GM08714 (cell line): Measurements from ENCODE around the gene RBP5.

Experiments used
- H3K4me3 ChIP-seq: fragments of 200-500 bp; sonication (Bioruptor generic); 2 replicates; pipeline ENCODE4 v1.5.1; 2014; ENCODE audit warnings: mild to moderate bottlenecking, low read length, inconsistent platforms
- ZNF274 ChIP-seq: IDR thresholded peaks from 2 replicates; pipeline ENCODE4 v1.6.1; 2012; ENCODE audit warnings: mild to moderate bottlenecking, low read depth, low read length

RBP5 gene

DNA sequence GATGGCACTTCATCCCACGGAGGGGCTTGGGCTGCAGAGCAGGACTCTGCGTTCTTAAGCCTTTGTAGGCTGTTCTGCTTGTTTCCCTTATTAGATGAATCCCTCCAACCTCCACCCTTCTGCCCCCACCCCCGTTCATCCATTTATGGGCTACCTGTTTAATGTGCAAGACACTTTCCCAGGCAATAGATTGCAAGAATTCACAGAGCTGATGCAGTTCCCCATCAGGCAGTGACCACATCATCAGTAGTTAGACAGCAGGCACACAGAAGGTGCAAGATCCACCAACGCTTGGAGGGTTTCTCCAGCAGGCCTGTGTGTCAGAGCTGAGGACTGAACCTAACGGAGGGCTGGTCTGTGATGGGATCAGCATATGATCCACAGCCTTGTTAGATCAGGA, 35.2 kb downstream of the RBP5 start:
- no peak overlapping the region for H3K4me3 ChIP-seq
- no peak for TF ChIP-seq ZNF274

DNA sequence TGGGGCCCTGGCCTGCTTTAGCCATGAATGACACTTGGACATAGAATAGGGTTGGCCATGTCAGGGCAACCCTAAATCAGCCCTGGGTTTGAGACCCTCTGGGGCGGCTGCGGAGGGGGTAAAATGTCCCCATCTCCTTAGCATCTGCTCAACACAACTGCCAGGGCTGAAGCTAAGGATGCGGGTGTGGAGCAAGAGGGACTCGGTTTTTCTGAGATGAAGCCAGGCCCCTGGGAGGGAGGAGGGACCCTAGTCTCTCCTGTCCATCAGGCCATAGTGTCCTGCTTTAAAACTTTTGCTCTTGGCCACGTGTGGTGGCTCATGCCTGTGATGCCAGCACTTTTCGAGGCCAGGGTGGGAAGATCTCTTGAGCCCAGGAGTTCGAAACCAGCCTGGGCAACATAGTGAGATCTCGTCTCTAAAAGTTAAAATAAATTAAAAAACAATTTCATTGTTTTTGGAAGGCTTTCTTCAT, 35.7 kb downstream of the RBP5 start:
- no peak overlapping the region for H3K4me3 ChIP-seq
- TF ChIP-seq ZNF274 = no peak

- H3K4me3 ChIP-seq = peak within 1 kb of the TSS; percentile 61; the same call in 1 of the 2 replicates
- no peak for TF ChIP-seq ZNF274
These were observed 36.3 kb downstream of the RBP5 start, which contains the start of gene C1R for GRCh38 chr12:7092229-7092985. C1R (minus strand) TSS chr12:7092445; CDS start chr12:7092388, 57 bp downstream.

DNA sequence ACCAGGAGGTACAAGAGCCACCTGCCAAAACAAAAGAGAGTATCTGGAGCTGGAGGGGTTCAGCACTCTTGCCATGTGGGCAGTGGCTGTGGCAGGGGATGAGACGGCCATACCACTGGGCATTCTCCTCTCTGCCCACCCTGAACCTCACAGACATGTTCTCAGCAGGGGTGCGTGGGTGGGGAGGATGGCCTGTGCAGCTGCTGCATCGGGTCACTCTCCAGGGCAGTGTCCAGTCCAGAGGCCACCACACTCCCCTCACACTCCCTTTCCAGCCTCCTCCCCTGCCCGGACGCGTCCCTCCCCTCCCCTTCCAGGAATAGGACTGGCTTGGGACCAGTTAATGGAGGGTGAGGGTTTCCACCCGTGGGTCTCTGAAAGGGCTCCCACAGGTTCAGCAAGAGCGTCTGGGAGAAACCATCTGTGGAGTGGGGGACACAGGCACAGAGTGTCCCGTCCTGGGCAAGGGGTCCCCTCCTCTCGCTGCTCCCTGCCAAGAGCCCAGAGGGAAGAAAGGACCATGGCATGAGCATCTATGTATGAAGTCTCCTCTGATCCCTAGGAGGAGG, 36.9 kb downstream of the RBP5 start:
- TF ChIP-seq ZNF274 = no peak
- H3K4me3 ChIP-seq = peak overlapping the region; percentile 61; the same call in 1 of the 2 replicates

DNA sequence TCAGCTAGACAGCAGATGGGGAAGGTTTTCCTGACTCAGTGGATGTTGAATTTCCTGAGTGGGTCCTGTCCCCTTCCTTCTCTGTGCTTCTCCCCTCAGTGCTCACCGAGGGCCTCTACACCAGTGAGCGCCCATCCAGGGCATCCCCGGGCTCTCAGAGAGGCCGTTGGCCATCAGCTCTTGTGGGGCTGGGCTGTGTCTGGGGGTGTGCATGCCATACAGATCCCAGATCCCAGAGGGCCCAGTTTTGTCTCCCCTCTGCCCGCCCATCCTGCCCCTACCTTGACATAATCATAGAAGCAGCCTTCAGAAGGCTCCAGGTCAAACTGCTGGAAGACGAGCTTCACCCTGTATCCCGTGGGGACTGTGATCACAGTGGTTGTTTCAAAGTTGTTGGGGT, 37.5 kb downstream of the RBP5 start:
- no peak overlapping the region for H3K4me3 ChIP-seq
- TF ChIP-seq ZNF274 = no peak

DNA sequence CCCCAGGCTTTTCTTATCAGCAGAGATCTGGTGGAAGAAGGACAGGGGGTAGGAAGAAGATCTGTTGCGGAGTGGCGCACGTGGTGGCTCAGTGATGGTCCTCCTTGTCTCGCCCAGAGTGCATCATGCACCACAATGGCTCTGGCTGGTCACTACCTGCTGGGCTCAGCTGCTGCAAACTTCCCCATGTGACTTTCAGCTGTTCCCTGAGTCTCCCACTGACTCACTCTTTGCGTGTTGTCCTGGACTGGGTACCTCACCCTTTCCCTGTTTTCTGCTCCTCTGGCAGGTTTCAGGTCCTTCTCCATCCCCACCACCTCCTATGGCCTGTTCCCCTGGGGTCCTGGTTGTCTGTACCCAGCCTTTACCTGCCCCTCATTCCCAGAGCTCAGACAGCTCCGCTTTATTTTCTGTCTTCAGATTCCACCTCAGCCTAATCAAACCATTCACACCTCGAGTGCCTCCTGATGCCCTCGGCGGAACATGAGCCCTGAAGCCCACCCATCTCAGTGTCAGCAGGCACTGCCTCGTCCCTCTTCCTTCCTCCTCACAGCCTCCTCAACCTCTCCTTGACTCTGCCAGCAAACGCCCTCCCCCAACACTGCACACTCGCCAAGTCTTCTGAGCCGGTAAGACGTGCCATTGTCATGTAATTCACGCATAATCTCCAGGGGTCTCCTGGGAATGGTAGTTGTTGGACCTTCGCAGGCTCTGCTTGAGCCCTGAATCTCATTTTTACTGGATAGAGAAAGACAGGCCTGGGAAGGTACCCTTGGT, 38.3 kb downstream of the RBP5 start:
- no peak for TF ChIP-seq ZNF274
- no peak overlapping the region for H3K4me3 ChIP-seq

DNA sequence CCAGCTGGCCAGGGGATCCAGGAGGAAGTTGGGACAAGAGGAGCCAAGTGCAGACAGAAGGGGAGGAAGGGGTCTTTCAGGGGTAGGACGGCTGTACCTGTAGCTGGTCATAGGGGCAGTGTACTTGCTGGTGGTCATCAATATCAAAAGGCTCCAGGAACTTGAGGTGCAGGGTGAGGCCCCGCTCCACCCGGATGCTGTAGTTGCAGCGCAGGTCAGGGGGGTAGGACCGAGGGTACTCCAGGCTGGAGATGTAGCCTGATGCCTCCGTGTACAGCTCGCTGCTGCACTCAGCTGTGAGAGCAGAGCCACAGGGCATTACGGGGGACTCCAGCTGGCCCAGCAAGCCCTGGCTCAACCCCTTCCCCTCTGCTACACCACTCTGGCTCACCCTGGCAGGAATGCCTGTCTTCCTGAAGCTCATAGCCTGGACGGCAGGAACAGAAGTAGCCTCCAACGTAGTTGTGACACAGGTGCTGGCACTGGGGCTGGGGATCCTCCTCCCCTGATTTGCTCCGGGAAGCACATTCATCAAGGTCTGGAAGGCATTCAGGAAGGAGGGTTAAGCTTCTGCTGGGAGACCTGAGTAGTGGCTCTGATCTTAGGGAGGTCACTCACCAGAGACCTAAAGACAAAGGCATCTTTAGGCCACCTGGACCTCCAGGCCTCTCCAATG, 39.4 kb downstream of the RBP5 start:
- no peak for TF ChIP-seq ZNF274
- no peak overlapping the region for H3K4me3 ChIP-seq

DNA sequence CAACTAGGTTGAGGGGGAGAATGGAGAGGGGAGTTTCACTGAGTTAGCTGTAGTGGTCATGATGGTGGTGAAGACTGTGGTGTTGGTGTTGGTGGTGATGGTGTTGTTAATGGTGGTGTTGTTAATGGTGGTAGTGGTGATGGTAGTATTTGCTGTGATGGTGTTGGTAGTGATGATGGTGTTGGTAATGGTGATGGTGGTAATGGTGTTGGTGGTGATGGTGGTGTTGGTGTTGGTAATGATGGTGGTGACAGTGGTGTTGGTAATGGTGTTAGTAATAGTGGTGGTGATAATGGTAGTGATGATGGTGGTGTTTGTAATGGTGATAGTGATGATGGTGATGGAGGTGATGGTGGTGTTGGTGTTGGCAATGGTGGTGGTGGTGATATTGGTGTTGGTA, 45.6 kb downstream of the RBP5 start:
- TF ChIP-seq ZNF274 = no peak

DNA sequence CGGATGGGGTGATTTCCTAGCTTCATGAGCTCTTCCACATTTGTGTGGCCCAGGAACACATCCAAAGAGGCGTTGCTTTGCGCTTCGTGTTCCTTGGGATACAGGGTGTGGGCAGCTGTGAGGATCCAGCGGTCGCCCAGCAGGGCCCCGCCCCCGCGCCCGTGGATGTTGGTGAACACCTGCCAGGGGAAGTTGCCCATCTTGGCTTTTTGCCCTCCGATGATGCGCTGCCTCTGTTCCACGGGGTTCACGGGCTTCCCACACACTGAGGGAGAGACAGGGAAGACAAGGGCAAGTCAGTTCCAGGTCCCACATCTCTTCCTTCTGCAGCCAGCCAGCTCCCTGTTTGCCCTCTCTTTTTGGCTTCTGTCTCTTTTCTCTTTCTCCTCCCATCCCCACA, 47.7 kb downstream of the RBP5 start:
- no peak overlapping the region for H3K4me3 ChIP-seq
- no peak for TF ChIP-seq ZNF274

More for the DNA sequence above, 45.6 kb downstream of the RBP5 start:
- H3K4me3 ChIP-seq = no peak overlapping the region

DNA sequence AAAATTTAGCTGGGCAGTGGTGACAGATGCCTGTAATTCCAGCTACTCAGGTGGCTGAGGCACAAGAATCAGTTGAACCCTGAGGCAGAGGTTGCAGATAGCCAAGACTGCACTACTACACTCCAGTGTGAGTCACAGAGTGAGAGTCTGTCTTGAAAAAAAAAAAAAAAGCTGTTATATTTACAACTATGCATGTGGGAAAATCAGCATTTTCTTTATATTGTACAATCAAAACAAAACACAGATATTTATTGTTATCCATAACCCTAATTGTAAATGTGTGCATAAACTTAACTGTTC, 48.9 kb downstream of the RBP5 start:
- TF ChIP-seq ZNF274 = no peak
- H3K4me3 ChIP-seq = no peak overlapping the region

DNA sequence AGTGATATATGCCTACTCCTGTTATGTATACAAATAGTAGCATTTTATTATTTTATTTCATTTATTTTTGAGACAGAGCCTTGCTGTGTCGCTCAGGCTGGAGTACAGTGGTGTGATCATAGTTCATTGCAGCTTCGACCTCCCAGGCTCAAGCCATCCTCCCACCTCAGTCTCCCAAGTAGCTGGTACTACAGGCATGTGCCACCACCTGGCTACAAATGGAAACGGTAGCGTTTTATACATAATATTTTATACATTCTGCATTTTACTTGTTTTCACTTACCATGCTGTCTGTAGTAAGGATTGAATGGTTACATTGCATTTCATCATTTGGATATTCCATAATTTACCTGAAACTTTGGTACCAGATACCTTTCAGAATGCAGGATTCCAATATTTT, 50.5 kb downstream of the RBP5 start:
- H3K4me3 ChIP-seq = no peak overlapping the region
- no peak for TF ChIP-seq ZNF274

DNA sequence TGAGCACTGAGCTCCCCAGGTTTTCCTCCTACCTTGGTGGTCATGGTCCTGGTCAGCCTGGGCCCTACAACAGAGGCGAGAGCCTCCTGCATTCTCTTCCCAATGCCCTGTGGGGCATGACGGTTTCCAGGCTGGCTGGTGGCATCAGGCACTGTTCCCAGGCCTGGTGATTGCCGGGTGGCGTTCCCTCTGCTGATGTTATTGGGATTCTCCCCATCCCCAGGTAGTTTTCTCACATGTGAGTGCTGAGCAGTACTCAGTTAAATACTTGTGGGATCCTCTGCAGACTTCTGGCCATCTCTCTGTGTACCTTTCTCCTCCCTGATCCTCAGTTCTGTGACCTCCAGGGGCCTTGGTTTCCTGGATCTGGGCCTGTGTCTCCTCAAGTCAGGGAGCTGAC, 52.2 kb downstream of the RBP5 start:
- no peak overlapping the region for H3K4me3 ChIP-seq
- no peak for TF ChIP-seq ZNF274

DNA sequence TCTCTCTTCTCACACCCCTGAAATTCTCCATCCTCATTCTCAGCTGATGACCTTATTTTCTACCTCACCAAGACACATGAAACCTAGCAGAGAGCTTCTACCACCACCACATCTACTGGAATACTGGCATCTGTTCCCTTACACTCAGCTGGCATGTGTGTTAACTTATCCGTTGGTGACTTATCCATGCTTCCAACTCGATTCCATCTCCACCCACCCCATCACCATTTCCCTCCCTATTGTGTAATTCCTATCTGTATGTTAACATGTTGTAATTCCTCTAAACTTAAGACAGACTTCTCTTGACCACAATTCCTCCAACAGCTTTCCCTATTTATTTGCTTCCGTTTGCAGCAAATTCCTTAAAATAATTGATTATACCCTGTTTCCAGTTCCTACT, 52.8 kb downstream of the RBP5 start:
- H3K4me3 ChIP-seq = no peak overlapping the region
- no peak for TF ChIP-seq ZNF274

- no peak overlapping the region for H3K4me3 ChIP-seq
- no peak for TF ChIP-seq ZNF274
These were observed 53.2 kb downstream of the RBP5 start for GRCh38 chr12:7075518-7075917.
